ENCODE measurements around the gene CEBPB. TPM values are rescaled to one million over a fixed set of nuclear protein-coding genes. Genes with fewer than 3 reads are reported as not detected.
"Not testable (repeated sequence)": the region's sequence is repeated elsewhere in the genome, so short reads cannot be mapped to it uniquely, and the experiment has no call there.

The CEBPB gene
- total RNA-seq, 2 experiments from 2014 or later: 53.3 to 56.5 TPM

DNA sequence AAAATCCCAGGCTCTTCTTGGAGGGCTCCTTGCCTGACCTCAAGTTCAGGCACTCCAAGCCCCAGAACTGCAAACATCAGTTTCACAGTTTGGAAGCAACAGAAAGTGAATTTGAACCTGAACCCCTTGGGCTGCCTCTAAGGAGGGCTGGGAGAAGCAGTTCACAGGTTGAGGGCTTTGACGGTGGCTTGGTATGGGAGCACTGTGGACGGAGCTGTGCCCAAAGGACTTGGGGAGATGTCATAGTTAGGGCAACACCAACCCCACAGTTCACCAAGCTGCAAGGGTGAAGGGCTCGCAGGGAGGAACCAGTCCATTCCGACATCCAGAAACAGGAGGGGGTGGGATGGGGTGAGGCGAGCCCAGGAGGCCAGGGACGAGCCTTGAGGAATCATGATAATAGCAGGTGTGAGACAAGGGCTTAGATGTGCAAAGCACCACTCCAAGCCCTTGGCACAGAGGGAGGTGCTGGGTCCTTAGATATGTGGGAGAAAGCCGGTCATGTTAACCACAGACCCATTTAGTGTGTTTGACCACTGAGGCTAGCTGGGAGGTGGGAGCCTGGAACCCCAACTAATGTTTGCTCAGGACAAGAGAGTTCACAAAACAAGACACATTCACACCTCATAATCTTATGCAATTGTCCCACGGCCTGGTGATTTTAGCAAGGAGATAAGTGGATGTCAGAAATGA lies 4.3 kb downstream of the CEBPB start:
- no peaks in the 10 kb centered on the region for H3K27me3 Mint-ChIP-seq
- ChIA-PET POLR2A (no interaction called here), CTCF (interaction anchor here (0.8 kb wide), 1 partner anchor 270 kb away, joined by 3 read pairs; no protein-coding TSS in a partner anchor)
- intact Hi-C loops (cut with micrococcal nuclease): loop anchor here (5.0 kb wide), 4 partner anchors 92 to 537 kb away; partner anchors contain the start of gene PARD6B
- no peak for DNase-seq
- peaks cover 6% of the 10 kb centered on the region for H3K9me3 Mint-ChIP-seq
- peaks cover 22% of the 10 kb centered on the region for H3K36me3 Mint-ChIP-seq
- H3K4me1 Mint-ChIP-seq (ENCODE audit: low read depth): peaks cover 19% of the 10 kb centered on the region
- peak overlapping the region; percentile 28 for H3K27ac Mint-ChIP-seq
- peak overlapping the region; percentile 82 for H3K4me3 Mint-ChIP-seq

DNA sequence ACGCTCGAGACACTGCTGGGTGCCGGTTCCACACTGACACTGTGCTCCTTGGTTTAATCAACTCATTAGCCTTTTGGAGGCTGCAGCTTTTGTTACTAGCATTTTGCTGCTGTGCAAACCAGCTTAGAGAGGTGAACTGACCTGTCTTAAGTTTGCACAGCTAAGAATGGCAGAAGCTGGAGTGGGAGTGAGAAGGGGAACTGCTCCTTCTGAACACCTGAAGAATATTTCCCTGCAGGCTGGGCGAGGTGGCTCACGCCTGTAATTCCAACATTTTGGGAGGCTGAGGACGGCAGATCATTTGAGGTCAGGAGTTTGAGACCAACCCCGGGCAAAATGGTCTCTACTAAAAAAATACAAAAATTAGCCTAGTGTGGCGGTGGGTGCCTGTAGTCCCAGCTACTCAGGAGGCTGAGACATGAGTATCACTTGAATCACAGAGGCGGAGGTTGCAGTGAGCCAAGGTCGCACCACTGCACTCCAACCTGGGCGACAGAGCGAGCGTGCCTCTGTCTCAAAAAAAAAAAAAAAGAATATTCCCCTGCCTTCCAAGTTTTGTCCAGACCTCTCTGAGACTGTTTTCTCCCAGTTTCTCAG lies 5.0 kb downstream of the CEBPB start:
- no peak for DNase-seq
- POLR2A ChIA-PET: no interaction called here
- Mint-ChIP-seq H3K9me3 (peaks cover 6% of the 10 kb centered on the region), H3K4me3 (no peak overlapping the region), H3K27ac (no peak overlapping the region), H3K36me3 (peaks cover 22% of the 10 kb centered on the region), H3K27me3 (no peaks in the 10 kb centered on the region), H3K4me1 (ENCODE audit: low read depth) (peaks cover 19% of the 10 kb centered on the region)
- intact Hi-C loops (cut with micrococcal nuclease): no loop called here
- CTCF ChIA-PET: interaction anchor here (0.6 to 0.8 kb wide), 2 partner anchors 17 to 270 kb away, joined by 3 read pairs; no protein-coding TSS in a partner anchor

DNA sequence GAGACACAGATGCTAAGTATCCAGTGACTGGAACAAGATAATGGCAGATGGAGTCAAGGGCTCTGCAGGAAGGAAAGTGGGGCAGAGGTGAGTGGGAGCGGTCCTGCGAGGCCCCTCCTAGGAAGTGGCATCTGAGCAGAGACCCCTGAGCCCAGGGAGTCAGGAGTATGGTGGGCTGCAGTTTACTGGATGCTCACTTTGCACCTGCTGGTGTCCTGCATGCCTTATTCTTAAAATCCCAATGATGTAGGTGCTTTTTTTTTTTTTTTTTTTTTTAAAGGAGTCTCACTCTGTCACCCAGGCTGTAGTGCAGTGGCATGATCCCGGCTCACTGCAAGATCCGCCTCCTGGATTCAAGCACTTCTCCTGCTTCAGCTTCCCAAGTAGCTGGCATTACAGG lies 5.6 kb downstream of the CEBPB start:
- CTCF ChIA-PET: no interaction called here
- H3K9me3 Mint-ChIP-seq: peaks cover 6% of the 10 kb centered on the region
- POLR2A ChIA-PET: no interaction called here
- peaks cover 19% of the 10 kb centered on the region for H3K4me1 Mint-ChIP-seq (ENCODE audit: low read depth)
- no peak for DNase-seq
- no peaks in the 10 kb centered on the region for H3K27me3 Mint-ChIP-seq
- no peak overlapping the region for H3K4me3 Mint-ChIP-seq
- H3K36me3 Mint-ChIP-seq: peaks cover 22% of the 10 kb centered on the region
- H3K27ac Mint-ChIP-seq: no peak overlapping the region
- intact Hi-C loops (cut with micrococcal nuclease): no loop called here

DNA sequence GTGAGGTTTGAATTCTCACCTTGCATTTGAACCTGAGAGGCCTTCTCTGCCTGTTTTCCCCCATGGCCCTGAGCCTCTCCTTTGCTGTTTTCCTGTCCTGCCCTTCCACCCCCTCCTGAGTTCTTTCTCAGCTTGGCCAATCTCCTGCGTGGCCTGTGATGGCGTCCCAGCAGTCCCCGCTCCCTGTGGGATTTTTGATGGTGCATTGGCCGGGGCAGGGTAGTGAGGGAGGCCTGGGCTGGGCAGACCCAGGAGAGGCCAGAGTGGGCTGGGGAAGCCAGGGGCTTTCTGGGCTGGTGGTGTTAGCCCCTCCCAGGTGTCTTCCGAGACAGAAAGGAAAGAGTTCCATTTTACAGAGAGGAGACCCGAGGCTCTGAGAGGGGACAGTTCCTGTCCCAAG lies 6.3 kb downstream of the CEBPB start:
- DNase-seq: no peak
- peaks cover 6% of the 10 kb centered on the region for H3K9me3 Mint-ChIP-seq
- ChIA-PET CTCF (no interaction called here), POLR2A (no interaction called here)
- intact Hi-C loops (cut with micrococcal nuclease): no loop called here
- no peaks in the 10 kb centered on the region for H3K27me3 Mint-ChIP-seq
- H3K4me3 Mint-ChIP-seq: no peak overlapping the region
- peaks cover 19% of the 10 kb centered on the region for H3K4me1 Mint-ChIP-seq (ENCODE audit: low read depth)
- no peak overlapping the region for H3K27ac Mint-ChIP-seq
- peaks cover 22% of the 10 kb centered on the region for H3K36me3 Mint-ChIP-seq

DNA sequence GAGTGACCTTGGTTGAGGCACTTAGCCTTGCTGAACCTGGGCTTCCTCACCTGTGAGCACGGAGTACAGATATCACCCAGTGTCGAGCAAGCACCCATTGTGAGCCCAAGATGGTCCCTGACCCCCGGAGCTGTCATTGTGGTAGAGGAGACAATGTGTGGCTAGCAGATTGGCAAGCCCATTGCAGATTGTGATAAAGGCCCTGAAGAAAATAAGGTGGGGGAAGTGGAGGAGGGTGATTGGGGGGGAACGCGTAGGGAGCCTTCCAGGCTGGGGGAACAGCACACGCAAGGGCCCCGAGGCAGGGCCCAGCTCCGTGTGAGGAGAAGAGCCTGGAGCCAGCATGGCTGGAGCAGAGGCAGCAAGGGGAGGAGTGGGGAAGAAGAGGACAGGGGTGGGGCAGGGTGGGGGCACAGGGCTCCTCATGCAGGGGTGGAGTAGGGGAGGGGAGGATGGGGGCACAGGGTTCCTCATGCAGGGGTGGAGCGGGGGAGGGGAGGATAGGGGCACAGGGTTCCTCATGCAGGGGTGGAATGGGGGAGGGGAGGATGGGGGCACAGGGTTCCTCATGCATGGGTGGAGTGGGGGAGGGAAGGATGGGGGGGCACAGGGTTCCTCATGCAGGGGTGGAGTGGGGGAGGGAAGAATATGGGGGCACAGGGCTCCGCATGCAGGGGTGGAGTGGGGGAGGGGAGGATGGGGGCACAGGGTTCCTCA lies 7.0 kb downstream of the CEBPB start:
- ChIA-PET POLR2A (no interaction called here), CTCF (no interaction called here)
- peaks cover 17% of the 10 kb centered on the region for H3K36me3 Mint-ChIP-seq
- H3K27me3 Mint-ChIP-seq: no peaks in the 10 kb centered on the region
- H3K27ac Mint-ChIP-seq: no peak overlapping the region
- intact Hi-C loops (cut with micrococcal nuclease): no loop called here
- H3K9me3 Mint-ChIP-seq: peaks cover 6% of the 10 kb centered on the region
- H3K4me3 Mint-ChIP-seq: no peak overlapping the region
- H3K4me1 Mint-ChIP-seq (ENCODE audit: low read depth): peaks cover 22% of the 10 kb centered on the region
- DNase-seq: no peak

DNA sequence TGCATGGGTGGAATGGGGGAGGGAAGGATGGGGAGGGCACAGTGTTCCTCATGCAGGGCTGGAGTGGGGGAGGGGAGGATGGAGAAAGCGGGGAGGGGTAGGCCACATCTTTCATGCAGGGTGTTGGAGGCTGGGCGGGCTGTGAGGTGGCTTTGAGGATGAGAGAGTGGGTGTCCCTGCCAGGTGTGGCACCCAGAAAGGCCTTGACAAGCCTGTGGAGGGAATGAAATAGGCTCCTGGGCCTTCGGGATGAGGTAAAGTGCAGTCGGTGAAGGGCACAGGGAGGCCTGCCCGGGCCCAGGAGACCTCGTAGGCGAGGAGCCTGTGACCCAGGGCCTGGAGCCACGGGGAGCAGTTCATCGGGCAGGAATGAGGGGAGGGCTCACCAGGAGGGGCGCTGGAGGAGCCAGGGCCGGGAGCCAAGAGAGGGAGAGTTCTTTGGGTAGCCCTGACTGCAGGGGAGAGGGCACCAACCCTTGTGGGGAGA lies 7.6 kb downstream of the CEBPB start:
- Mint-ChIP-seq H3K4me3 (no peak overlapping the region), H3K9me3 (peaks cover 6% of the 10 kb centered on the region), H3K4me1 (ENCODE audit: low read depth) (peaks cover 24% of the 10 kb centered on the region), H3K27me3 (no peaks in the 10 kb centered on the region), H3K27ac (no peak overlapping the region), H3K36me3 (peaks cover 11% of the 10 kb centered on the region)
- POLR2A ChIA-PET: no interaction called here
- CTCF ChIA-PET: no interaction called here
- no peak for DNase-seq
- intact Hi-C loops (cut with micrococcal nuclease): no loop called here

DNA sequence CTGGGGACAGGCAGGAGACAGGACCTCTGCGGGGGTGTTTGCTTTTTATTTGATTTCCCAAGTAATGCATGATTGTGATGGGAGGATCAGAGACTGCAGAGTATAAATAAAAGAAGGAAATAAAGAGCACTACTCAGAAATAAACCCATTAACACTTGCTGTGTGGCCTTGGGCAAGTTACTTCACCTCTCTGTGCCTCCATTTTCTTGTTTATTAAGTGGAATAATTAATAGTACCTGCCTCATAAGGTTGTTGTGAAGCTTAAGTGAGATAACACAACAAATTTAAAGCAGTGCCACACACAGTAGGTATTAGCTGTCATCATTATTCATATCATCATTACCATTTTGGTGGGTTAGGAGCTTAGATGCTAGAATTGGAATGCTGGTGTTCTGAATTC lies 8.1 kb downstream of the CEBPB start:
- Mint-ChIP-seq H3K27ac (no peak overlapping the region), H3K36me3 (peaks cover 7% of the 10 kb centered on the region), H3K4me3 (no peak overlapping the region), H3K27me3 (no peaks in the 10 kb centered on the region), H3K4me1 (ENCODE audit: low read depth) (peaks cover 23% of the 10 kb centered on the region), H3K9me3 (peaks cover 8% of the 10 kb centered on the region)
- ChIA-PET CTCF (no interaction called here), POLR2A (no interaction called here)
- DNase-seq: no peak
- intact Hi-C loops (cut with micrococcal nuclease): no loop called here

DNA sequence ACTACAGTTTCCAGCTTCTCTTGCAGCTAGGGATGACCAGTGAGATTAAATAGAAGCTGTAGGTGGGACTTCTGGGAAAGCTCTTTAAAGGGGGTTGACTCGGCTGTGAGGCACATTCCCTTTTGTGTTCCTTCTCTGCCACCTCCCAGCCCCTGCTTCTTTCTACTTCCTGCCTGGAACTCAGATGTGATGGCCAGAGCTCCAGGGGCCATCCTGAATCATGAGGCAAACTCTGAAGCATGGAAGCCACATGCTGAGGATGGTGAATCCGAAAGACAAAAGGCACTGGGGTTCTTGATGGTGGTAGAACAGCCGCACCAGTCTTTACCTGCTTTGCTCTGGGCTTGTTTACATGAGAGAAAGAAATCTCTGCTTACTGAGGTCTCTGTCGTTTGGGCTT lies 9.1 kb downstream of the CEBPB start:
- no peak for DNase-seq
- POLR2A ChIA-PET: no interaction called here
- intact Hi-C loops (cut with micrococcal nuclease): no loop called here
- Mint-ChIP-seq H3K4me1 (ENCODE audit: low read depth) (peaks cover 17% of the 10 kb centered on the region), H3K36me3 (peaks cover 2% of the 10 kb centered on the region), H3K4me3 (no peak overlapping the region), H3K27me3 (no peaks in the 10 kb centered on the region), H3K9me3 (peaks cover 15% of the 10 kb centered on the region), H3K27ac (no peak overlapping the region)
- CTCF ChIA-PET: no interaction called here

DNA sequence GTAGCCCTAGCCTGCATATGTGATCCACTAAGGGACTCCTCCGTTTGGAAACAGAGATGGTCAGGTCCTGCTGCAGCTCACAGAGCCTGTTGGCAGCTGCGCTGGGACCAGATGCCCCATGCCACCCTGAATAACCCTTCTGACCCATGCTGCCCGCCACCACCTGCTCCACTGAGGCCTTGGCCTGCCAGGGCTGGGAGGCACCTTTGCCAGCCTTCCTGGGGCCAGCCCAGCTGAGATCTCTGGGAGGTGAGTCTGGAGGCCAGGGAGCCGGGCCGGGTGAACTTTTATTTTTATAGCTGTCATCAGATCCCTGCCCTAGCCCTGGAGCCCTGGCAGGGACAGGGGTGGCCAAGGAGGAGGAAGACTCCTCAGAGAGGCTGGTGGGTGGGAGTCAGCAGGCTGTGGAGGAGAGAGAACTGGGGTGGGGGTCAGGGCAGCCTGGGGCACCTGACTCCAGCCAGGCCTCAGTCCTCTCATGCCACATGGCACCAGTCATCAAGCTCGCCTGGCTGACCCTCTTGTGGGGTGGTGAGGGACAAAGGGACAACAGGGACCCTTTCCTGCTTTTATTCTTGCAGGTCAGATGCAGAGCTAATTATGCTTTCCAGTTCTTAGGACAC lies 10.0 kb downstream of the CEBPB start:
- POLR2A ChIA-PET: no interaction called here
- no peaks in the 10 kb centered on the region for H3K27me3 Mint-ChIP-seq
- intact Hi-C loops (cut with micrococcal nuclease): no loop called here
- H3K36me3 Mint-ChIP-seq: no peaks in the 10 kb centered on the region
- no peak overlapping the region for H3K27ac Mint-ChIP-seq
- peaks cover 15% of the 10 kb centered on the region for H3K4me1 Mint-ChIP-seq (ENCODE audit: low read depth)
- no peak overlapping the region for H3K4me3 Mint-ChIP-seq
- H3K9me3 Mint-ChIP-seq: peaks cover 15% of the 10 kb centered on the region
- CTCF ChIA-PET: interaction anchor here (1.1 kb wide), 1 partner anchor 21 kb away, joined by 3 read pairs; no protein-coding TSS in a partner anchor
- DNase-seq: no peak

DNA sequence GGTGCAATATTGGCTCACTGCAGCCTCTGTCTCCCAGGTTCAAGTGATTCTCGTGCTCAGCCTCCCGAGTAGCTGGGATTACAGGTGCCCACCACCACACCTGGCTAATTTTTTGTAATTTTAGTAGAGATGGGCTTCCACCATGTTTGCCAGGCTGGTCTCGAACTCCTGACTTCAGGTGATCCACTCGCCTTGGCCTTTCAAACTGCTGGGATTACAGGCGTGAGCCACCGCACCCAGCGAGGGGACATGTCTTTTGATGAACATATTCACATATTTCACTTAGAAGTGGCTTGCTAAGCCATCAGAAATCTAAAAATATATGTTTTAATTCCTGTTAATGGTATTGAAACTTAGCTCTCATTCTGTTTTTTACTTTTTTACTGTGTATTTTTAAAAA lies 11.1 kb downstream of the CEBPB start:
- H3K27me3 Mint-ChIP-seq; DNase-seq; intact Hi-C loops (cut with micrococcal nuclease); POLR2A ChIA-PET; H3K27ac Mint-ChIP-seq; H3K4me3 Mint-ChIP-seq; H3K36me3 Mint-ChIP-seq: not testable (repeated sequence)
- Mint-ChIP-seq H3K9me3 (peaks cover 15% of the 10 kb centered on the region), H3K4me1 (ENCODE audit: low read depth) (peaks cover 15% of the 10 kb centered on the region)
- CTCF ChIA-PET: interaction anchor here (0.7 to 1.7 kb wide), 6 partner anchors 22 to 524 kb away, joined by 3 to 5 read pairs (median 3); no protein-coding TSS in a partner anchor

DNA sequence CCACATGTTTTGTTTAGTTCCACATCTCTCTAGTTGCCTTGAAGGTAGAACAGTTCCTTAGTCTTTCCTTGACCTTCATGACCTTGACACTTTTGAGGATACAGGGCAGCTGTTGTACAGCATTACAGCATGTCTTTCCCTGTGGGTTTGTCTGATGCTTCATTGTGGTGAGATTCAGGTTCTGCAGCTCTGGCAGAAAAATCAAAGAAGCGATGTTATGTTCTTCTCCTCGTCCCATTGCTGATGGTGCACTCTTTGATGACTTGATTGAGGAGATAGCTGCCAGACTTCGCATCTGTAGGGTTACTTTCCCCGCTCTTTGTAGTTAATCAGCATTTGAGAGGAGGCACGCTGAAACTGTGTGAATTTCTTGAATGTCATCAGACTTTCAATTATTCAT lies 12.0 kb downstream of the CEBPB start:
- Mint-ChIP-seq H3K27me3 (peaks cover 7% of the 10 kb centered on the region), H3K4me1 (ENCODE audit: low read depth) (peaks cover 15% of the 10 kb centered on the region), H3K4me3 (no peak overlapping the region), H3K27ac (peak overlapping the region; percentile 67), H3K36me3 (no peaks in the 10 kb centered on the region), H3K9me3 (peaks cover 15% of the 10 kb centered on the region)
- ChIA-PET CTCF (interaction anchor here (0.9 to 2.1 kb wide), 7 partner anchors 17 to 386 kb away, joined by 3 to 9 read pairs (median 3); no protein-coding TSS in a partner anchor), POLR2A (no interaction called here)
- no peak for DNase-seq
- intact Hi-C loops (cut with micrococcal nuclease): no loop called here

All from activated CD4-positive, alpha-beta memory T cell treated with anti-CD3 and anti-CD28 coated beads for 36 hours (primary cell).